Ramos (cell line): ENCODE results near the gene IGSF8.

Experiments used
- in situ Hi-C: fragments of 300-500 bp; cut with MboI; formaldehyde crosslinking; loops from one replicate; pipeline ENCODE4 v1.14.3; 2022; ENCODE audit warnings: low sequenced_read_pairs; ENCODE audit not compliant: unreplicated experiment

IGSF8 gene

DNA sequence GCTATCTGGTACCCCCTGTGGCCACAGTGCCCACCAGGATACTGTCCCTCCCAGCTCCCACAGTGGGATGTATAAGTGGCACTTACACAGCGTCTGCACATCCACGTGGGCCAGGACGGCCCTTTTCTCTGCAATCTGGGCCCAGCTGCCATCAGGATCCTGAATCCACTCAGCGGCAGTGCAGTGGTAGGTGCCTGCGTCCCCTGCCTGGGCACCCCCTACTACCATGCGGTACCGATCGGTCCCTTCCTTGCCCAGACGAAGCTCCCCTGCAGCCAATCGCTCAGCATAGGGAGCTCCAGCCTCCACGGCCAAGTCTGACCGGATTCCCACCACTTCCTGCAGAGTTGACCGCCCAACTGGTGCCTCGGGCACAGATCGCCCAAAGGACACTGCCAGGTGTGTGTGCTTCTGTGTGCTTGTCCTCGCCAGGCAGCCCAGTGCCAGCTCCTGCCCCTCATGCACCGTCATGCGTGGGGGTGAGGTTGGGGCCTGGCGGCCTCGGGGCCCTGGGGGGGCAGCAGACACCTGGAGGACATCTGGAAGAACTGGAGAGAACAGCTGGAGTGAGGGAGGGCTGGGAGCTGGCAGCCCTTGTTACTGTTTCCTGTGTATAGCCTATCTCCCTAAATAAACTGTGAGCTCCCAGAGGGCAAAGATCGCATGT is 4.7 kb downstream of the IGSF8 start:
- in situ Hi-C loops, result loop anchor here (10.0 kb wide), 1 partner anchor 161 kb away; no protein-coding TSS in a partner anchor

DNA sequence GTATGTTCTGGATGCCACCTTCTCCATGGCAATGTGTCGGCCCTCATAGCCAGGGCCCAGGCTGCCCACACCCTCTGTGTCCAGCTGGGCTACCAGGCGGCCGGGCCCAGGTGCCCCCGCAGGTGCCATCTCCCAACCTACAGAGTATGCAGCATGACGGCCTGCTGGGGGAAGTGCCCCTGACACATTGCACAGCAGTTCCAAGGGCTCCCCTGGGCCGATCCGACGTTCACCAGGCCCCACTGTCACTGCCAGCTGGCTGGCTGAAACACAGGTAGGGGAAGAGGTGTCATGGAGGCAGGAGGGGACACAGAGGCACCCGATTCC is 5.4 kb downstream of the IGSF8 start:
- in situ Hi-C loops, result loop anchor here (10.0 kb wide), 1 partner anchor 162 kb away; no protein-coding TSS in a partner anchor

DNA sequence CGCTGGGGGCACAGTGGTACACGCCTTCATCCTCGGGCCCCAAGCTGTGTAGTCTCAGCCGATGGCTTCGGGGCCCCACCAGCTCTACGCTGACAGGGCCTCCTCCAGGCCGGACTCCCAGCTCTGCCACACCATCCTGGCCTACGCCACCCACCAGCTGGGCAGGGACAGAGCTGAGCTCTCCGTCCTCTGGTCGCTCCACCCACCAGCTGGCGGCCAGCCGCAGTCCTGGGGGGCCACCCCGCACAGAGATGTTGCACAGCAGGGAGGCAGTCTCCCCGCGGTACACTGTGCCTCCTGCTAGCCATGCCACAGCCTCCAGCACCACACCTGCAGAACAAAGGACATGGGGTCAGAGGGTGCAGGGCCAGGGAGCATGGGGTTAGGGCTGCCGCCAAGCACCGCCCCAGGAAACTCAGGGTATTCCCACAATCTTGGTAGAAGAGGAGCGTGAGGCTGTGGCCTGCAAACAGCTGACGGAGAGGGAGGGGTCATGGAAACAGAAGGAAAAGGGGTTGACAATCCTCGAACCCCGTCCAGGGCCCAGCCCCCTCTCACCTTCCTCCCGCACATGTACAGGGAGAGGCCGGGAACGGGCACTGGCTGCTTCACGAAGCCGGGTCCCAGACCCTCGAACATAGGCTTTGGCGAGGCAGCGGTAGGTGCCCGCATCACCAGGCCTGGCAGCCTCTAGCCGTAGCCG is 5.9 kb downstream of the IGSF8 start:
- in situ Hi-C loops, result loop anchor here (10.0 kb wide), 1 partner anchor 162 kb away; no protein-coding TSS in a partner anchor

DNA sequence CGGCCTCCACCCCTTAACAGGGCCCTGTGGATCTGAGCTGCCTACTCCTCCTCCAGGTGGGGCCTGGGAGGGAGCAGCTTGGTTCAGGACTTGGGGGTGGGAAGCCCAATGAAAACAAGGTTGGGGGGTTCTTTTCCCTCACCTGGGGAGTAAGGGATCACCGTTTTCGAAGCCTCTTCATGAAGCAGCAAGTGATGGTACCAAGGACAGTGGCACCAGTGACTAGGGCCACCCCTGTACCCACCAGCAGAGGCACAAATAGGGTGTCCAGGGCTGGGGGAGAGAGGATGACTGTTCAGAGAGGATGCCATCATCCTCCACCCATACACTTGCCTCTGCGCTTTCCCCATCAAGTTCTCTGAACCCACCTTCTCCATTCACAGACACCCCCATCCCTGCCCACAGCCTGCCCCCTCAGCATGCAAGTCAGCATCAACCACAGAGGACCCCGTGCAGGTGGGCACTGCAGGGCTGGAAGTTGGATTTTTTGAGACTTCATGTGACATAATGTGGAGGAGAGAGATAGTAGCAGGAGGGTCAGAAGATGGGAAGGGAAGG is 6.7 kb downstream of the IGSF8 start:
- in situ Hi-C loops, result loop anchor here (10.0 kb wide), 1 partner anchor 163 kb away; no protein-coding TSS in a partner anchor

DNA sequence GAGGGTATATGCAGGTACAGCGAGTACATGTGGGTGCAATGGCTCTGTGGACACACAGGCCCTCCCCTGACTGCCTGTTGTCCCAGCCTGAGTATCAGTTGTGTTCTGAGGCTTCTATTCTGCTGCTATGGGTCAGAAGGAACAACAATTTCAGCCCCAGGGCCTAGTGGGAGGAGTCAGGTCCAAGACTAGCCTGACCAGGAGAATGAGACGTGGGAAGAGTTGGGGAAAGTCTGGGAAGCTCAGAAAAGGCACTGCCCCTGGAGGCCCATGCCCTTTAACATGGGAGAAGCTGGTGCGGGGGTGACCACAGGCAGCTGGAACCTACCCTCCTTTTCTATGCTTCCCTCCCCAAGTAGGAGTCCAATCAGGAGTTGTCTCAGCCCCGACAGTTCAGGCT is 7.7 kb downstream of the IGSF8 start:
- in situ Hi-C loops, result loop anchor here (10.0 kb wide), 1 partner anchor 164 kb away; no protein-coding TSS in a partner anchor

DNA sequence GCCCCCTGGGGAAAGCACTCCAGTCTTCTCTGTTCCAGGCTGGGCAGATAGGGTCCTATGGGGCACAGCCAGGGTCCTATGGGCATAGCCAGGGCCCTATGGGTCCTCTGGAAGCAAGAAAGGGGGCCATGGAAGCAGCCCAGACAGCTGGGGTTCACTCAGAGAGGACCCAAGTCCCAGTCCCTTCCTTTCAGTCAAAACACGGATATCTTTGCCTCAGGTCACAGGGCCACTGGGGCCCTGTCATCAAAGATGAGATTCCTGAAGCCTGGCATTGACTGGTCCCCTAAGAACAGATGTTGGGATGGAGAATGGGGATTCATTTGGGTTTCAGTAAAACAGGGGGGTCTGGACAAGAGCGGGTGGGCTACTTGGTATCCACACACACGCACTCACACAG is 8.5 kb downstream of the IGSF8 start:
- in situ Hi-C loops, result loop anchor here (10.0 kb wide), 1 partner anchor 165 kb away; no protein-coding TSS in a partner anchor

DNA sequence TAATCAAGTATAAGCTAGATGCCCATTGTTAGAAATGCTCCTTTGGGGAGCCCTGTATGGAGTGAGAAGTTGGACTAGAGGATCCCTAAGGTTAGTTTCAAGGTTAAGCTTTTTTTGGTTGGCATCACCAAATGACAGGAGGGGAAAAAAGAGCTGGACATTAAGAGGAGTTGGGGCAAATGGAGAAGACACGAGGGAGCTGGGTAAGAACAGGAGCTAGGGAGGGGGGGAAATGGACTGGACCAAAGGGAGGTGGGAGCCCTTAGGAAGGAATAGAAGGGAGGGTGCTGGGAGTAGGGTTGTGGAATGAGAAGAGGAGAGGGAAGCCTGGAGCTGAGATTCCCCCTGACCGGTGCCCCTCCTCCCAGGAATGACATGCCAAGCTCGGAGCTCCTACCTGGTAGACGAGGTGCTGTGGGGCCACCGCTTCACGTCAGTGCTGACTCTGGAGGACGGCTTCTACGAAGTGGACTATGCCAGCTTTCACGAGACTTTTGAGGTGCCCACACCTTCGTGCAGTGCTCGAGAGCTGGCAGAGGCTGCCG is 11.2 kb downstream of the IGSF8 start:
- in situ Hi-C loops, result no loop called here

DNA sequence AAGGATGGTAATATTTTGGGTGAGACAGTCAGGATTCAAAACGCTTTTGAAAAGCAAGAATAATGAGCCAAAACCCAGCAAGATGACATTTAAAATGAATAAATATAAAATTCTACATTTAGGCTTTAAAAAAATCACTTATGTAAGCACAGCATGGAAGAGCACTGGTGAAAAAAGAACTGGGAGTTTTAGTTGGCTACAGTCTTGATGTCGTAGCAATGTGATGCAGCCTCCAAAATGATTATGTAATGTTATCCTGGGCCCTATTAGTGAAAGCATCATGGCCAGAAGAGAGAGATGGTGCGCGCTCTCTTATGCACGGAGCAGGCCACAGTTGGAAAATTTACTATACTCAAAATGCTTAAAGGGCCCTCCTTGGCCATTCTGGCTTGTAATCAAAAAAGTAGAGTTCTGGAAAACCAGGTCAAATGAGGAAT is 11.9 kb downstream of the IGSF8 start:
- in situ Hi-C loops, result no loop called here

DNA sequence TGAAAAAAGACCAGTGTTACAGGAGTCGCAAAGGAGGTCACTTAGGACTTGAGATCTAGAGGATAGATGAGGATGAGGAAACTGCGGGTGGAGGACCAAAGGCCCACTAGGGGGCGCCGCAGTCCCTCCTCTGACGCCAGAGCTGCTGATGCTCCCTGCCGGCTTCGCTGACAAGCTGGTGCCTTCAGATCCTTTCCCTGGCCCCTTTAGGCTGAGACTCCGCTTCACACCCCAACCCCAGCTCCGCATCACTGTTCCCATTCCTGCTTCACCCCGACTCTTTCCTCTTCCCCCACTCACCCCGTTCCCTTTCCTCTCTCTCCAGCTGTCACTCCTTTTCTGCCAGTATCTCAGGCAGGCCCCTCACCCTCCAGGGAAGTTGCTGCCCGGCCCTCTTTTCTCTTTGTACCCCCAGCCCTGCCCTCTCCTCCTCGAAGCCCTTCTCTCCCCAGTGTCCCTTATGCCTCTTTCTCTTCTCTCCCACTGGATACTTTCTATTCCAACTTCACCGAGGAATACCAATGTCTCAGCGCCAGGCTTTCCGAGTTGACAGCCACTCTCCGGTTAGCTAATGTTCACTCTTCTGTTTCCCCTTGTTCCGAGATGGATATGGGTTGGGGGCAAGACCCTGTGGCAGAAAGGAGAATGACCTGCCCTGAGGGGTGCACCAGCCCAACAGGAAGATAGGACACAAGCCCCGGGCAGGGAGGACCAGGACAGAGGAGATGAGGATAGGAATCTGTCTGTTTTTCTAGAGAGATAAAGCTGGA is 12.5 kb downstream of the IGSF8 start:
- in situ Hi-C loops, result no loop called here

DNA sequence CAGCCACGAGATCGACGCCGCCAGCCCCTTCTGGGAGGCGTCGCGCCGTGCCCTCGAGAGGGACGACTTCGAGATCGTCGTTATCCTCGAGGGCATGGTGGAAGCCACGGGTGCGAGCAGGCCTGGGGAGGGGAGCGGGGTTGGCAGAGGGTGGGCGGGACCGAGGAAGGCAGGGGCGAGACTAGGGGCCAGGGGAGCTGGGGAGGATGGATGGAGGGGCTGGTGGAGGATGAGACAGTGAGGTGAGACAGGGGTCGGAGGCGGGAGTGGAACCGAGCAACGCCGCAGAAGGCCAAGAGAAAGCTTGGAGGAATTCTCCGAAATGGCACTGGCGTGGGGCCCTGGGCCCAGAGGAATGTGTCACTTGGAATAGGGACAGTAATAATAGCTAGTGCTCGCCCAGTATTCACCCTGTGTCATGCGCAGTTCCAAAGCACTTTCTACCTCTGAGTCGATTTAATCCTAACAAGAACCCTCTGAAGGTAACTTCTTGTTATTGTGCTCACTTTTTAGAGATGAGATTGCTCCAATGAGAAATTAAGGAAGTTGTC is 13.6 kb downstream of the IGSF8 start:
- in situ Hi-C loops, result no loop called here

DNA sequence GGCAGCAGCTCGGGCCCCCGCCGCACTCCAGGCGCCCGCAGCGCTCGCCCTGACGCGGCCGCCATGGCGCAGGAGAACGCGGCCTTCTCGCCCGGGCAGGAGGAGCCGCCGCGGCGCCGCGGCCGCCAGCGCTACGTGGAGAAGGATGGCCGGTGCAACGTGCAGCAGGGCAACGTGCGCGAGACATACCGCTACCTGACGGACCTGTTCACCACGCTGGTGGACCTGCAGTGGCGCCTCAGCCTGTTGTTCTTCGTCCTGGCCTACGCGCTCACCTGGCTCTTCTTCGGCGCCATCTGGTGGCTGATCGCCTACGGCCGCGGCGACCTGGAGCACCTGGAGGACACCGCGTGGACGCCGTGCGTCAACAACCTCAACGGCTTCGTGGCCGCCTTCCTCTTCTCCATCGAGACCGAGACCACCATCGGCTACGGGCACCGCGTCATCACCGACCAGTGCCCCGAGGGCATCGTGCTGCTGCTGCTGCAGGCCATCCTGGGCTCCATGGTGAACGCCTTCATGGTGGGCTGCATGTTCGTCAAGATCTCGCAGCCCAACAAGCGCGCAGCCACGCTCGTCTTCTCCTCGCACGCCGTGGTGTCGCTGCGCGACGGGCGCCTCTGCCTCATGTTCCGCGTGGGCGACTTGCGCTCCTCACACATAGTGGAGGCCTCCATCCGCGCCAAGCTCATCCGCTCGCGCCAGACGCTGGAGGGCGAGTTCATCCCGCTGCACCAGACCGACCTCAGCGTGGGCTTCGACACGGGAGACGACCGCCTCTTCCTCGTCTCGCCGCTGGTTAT is 14.2 kb downstream of the IGSF8 start:
- in situ Hi-C loops, result no loop called here

DNA sequence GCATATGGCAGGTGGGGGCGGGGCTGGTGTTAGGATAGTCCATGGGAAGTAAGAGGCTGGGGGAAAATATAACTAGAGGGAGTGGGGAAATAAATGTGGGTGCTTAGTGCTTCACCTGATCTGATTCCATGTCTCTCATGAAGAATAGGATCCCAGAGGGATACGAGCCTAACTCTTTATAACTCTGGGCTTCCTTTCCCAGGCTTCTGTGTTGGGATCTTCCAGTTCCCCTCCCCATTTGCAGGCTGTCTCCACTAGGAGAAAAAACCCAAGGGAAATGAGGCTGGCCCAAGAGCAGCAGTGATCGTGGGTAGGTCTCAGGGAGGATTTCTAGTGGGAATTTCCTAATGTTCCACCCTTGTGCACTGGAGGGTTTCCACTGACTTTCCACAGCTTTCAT is 15.5 kb downstream of the IGSF8 start:
- in situ Hi-C loops, result no loop called here

DNA sequence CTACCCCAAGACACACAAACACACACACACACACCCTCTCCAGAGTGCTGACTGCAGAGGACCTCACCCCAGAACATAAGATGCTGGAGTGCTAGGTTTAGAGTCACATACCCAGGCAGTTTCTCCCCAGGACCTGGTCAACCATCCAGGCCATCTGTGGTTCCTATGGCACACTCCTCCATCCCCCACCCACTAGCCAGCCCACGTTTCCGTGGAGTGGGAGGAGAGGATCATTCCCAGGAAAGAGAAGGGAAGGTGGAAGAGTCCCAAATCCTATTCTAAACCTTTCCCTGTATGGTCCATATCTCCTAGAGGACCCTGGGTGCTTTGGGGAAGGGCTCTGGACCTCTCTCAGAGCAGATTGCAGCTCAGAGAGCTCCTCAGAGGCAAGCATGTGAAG is 15.9 kb downstream of the IGSF8 start:
- in situ Hi-C loops, result no loop called here

DNA sequence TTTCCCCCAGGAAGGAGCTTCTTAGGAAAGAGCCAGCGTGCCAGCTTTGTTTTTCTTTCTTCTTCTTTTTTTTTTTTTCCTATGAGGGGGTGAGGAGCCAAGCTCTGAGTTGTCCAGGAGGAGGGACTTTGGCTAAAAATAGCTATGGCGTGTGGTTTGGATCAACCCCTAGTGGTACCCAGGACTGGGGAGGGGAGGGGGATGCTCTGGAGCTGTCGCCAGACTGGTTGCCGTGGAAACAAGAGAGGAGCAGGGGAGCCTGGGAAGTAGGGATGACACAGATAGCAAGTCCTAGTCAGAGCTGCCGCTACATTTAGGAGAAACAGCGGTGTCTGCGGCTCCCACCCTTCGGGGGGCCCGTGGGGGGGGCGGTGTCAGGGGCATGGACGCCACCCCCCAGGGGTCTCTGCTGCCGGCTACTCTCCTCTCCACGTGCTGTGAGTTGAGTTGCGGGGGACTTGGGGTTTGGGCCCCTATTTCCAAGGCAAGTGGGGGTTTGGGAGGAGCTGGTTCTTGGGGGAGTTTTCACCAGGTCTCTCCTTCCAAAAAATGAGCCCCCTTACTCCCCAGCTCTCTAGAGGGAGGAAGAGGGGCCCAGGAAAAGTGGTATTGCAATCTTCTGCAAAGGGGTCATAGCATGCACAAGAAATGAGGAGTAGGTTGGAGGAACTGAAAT is 17.0 kb downstream of the IGSF8 start, which contains the start of gene KCNJ9:
Gene KCNJ9, plus strand, starts transcription at position 278 of the 676 bp plus-strand sequence. CDS start 2,493 bp downstream, outside the sequence.
- in situ Hi-C loops, result no loop called here

DNA sequence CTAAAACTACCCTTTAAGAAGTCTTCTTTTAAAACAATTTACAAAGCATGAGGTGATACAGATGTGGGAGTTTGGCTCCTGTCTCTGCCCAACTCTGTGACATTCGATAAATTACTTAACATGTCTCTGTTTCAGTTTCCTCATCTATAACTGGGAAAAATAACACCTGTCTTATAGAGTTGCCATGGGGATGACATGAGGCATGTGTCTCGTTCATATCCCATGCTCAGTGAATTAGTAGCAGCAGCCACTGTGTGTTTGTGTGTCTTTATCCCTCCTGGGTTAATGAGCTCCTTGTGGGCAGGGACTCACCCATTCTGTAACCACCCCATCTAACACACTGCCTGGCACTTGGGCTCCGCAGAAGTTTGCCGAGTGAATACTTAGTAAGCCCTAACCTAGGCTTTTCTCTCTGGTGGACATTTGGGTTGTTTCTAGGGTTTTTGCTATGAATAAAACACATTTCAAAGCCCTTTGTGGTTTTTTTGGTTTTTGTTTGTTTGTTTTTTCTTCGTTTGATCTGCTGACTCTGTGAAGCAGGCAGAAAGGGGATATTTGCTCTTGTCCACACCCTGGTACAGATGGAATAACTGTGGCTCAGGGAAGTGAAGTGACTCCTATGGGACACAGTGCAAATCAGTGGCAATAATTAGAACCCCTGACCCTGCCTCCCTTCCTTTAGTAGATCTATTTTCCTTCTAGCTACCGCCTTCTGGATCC is 17.9 kb downstream of the IGSF8 start:
- in situ Hi-C loops, result no loop called here

DNA sequence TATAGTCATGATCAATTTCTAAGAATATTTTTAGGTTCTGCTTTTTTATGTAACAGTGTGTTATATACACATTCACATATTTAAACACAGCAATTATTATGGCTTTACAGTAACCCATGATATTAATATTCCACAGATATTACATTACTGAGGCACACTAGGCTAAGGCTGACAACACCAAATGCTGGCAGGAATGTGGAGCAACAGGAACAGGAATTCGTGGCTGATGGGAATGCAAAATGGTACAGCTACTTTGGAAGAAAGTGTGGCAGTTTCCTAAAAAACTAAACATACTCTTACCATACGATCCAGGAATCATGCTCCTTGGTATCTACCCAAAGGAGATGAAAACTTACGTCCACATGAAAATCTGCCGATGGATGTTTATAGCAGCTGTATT is 19.0 kb downstream of the IGSF8 start:
- in situ Hi-C loops, result no loop called here

DNA sequence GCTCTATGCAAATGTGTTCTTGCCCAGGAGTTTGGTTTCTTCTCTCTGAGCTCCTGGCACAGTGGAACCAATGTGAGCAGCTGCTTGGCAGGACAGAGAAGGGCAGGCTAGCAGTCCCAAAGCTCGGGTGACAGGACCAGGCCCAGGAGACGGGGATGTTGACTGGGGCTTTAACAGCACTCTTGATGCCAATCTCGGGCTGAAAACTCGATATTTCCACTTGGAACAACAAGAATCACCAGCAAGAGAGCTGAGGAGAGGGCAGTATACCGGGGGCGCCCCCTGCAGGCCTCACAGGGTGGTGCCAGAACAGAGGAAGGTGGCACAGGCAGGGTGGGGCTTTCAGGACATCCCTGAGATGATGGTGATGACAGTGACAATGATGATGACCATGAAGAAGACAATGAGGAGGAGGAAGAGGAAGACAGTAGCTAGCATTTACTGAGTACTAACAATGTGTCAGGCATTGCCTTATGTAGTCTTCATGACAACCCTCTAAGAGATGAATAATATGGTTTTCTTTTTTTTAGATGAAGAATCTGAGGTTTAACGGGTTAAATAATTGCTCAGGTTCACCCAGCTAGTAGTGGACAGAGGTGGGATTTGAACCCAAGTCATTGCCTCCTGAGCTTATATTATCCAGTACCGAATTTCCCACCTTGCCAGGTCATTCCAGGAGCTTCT is 19.8 kb downstream of the IGSF8 start:
- in situ Hi-C loops, result no loop called here
